HEK293 (cell line): Measurements from ENCODE around the gene DDX28.

ENCODE experiments used
- CTCF ChIA-PET: fragments of 350-600 bp; formaldehyde crosslinking; extraction: SDS; loops from one replicate; lab custom pipeline; 2021; ENCODE audit warnings: antibody characterized with exemption; lab: Yijun Ruan, JAX
- POLR2A ChIA-PET: fragments of 300-600 bp; formaldehyde crosslinking; extraction: SDS; loops from one replicate; lab custom pipeline; 2020; ENCODE audit warnings: antibody characterized with exemption, inconsistent platforms; lab: Yijun Ruan, JAX
- H3K27ac ChIP-seq: fragments of 200-500 bp; sonication (Bioruptor generic); 2 replicates; pipeline ENCODE4 v1.5.1; 2014; ENCODE audit warnings: low read depth, low read length, control low read depth, inconsistent platforms; ENCODE audit errors: extremely low read depth
- H3K36me3 ChIP-seq, 2 experiments: fragments of 200-500 bp in 1 of 2; sonication (Bioruptor generic) in 1 of 2; 1 replicate in 1 of 2; 2 replicates in 1 of 2; pipeline ENCODE4 v1.5.1; 2014 to 2017; ENCODE audit warnings: inconsistent platforms in 2 of 2, low read length in 2 of 2; ENCODE audit not compliant: control insufficient read depth in 2 of 2, insufficient read depth in 1 of 2
- H3K4me1 ChIP-seq: fragments of 200-500 bp; sonication (Bioruptor generic); 2 replicates; pipeline ENCODE4 v1.5.1; 2014; ENCODE audit warnings: mild to moderate bottlenecking, low read length, inconsistent platforms; ENCODE audit not compliant: control insufficient read depth, insufficient read depth
- H3K4me3 ChIP-seq: 2 replicates; pipeline ENCODE4 v1.5.1; 2011; ENCODE audit warnings: low read depth, mild to moderate bottlenecking, control low read depth, low read length, moderate library complexity
- H3K9me3 ChIP-seq: fragments of 200-500 bp; sonication (Bioruptor generic); 2 replicates; pipeline ENCODE4 v1.5.1; 2014; ENCODE audit warnings: low read depth, low read length, inconsistent platforms; ENCODE audit not compliant: control insufficient read depth, insufficient read depth
- MEIS1 ChIP-seq: sonication (generic); formaldehyde crosslinking; IDR thresholded peaks from 2 replicates; pipeline ENCODE4 v1.8.1; 2022; ENCODE audit warnings: missing genetic modification reagents, mild to moderate bottlenecking, borderline replicate concordance
- SALL2 ChIP-seq: fragments of 450-650 bp; formaldehyde crosslinking; IDR thresholded peaks from 2 replicates; pipeline ENCODE4 v1.5.0; 2017; ENCODE audit warnings: missing biosample characterization, mild to moderate bottlenecking, missing genetic modification characterization, borderline replicate concordance
- SP3 ChIP-seq: fragments of 450-650 bp; formaldehyde crosslinking; IDR thresholded peaks from 2 replicates; pipeline ENCODE4 v1.5.1; 2016; ENCODE audit warnings: missing biosample characterization, missing genetic modification characterization
- TCF7L2 ChIP-seq: IDR thresholded peaks from 2 replicates; pipeline ENCODE4 v1.6.1; 2011; ENCODE audit warnings: low read depth, mild to moderate bottlenecking, inconsistent platforms, low read length, moderate library complexity, borderline replicate concordance
- ZBTB8A ChIP-seq: fragments of 450-650 bp; formaldehyde crosslinking; IDR thresholded peaks from 2 replicates; pipeline ENCODE4 v1.5.1; 2016; ENCODE audit warnings: missing biosample characterization, missing genetic modification characterization
- ZNF133 ChIP-seq: fragments of 450-650 bp; formaldehyde crosslinking; IDR thresholded peaks from 2 replicates; pipeline ENCODE4 v1.5.1; 2016; ENCODE audit warnings: missing biosample characterization, missing genetic modification characterization
- ZNF140 ChIP-seq: fragments of 450-650 bp; formaldehyde crosslinking; IDR thresholded peaks from 2 replicates; pipeline ENCODE4 v1.5.1; 2016; ENCODE audit warnings: missing biosample characterization, missing genetic modification characterization
- ZNF221 ChIP-seq: fragments of 450-650 bp; formaldehyde crosslinking; IDR thresholded peaks from 2 replicates; pipeline ENCODE4 v1.5.1; 2017; ENCODE audit warnings: missing biosample characterization, missing genetic modification characterization, borderline replicate concordance
- ZNF248 ChIP-seq: fragments of 450-650 bp; formaldehyde crosslinking; IDR thresholded peaks from 2 replicates; pipeline ENCODE4 v1.5.1; 2017; ENCODE audit warnings: missing biosample characterization, missing genetic modification characterization
- ZNF521 ChIP-seq: fragments of 450-650 bp; formaldehyde crosslinking; IDR thresholded peaks from 2 replicates; pipeline ENCODE4 v1.5.1; 2017; ENCODE audit warnings: missing biosample characterization, mild to moderate bottlenecking, missing genetic modification characterization
- ZNF549 ChIP-seq: fragments of 450-650 bp; IDR thresholded peaks from 2 replicates; pipeline ENCODE4 v1.5.1; 2018; ENCODE audit warnings: missing biosample characterization, missing genetic modification characterization, mild to moderate bottlenecking, inconsistent platforms, moderate library complexity
- ZNF654 ChIP-seq: fragments of 450-650 bp; formaldehyde crosslinking; IDR thresholded peaks from 2 replicates; pipeline ENCODE4 v1.5.1; 2016; ENCODE audit warnings: low read depth, missing biosample characterization, missing genetic modification characterization
- ZNF670 ChIP-seq: fragments of 450-650 bp; formaldehyde crosslinking; IDR thresholded peaks from 2 replicates; pipeline ENCODE4 v1.5.1; 2016; ENCODE audit warnings: missing biosample characterization, missing genetic modification characterization, low read depth
- ZNF76 ChIP-seq: fragments of 450-650 bp; formaldehyde crosslinking; IDR thresholded peaks from 2 replicates; pipeline ENCODE4; 2016; ENCODE audit warnings: low read depth, missing biosample characterization, missing genetic modification characterization, borderline replicate concordance
- ZNF777 ChIP-seq: fragments of 450-650 bp; formaldehyde crosslinking; IDR thresholded peaks from 2 replicates; pipeline ENCODE4 v1.5.1; 2017; ENCODE audit warnings: missing biosample characterization, missing genetic modification characterization, borderline replicate concordance
- ZSCAN16 ChIP-seq: fragments of 450-650 bp; formaldehyde crosslinking; IDR thresholded peaks from 2 replicates; pipeline ENCODE4 v1.5.1; 2016; ENCODE audit warnings: missing biosample characterization, missing genetic modification characterization
- TF ChIP-seq, protein P1 (sequence below): fragments of 450-650 bp; formaldehyde crosslinking; IDR thresholded peaks from 2 replicates; pipeline ENCODE4 v1.5.1; 2016; ENCODE audit warnings: missing biosample characterization, missing genetic modification characterization, borderline replicate concordance
- TF ChIP-seq, protein P2 (sequence below): fragments of 450-650 bp; formaldehyde crosslinking; IDR thresholded peaks from 2 replicates; pipeline ENCODE4 v1.5.1; 2016; ENCODE audit warnings: missing biosample characterization, missing genetic modification characterization
- TF ChIP-seq, protein P3 (sequence below): fragments of 450-650 bp; formaldehyde crosslinking; IDR thresholded peaks from 2 replicates; pipeline ENCODE4 v1.5.1; 2016; ENCODE audit warnings: missing biosample characterization, missing genetic modification characterization
- TF ChIP-seq, protein P4 (sequence below): fragments of 450-650 bp; formaldehyde crosslinking; IDR thresholded peaks from 2 replicates; pipeline ENCODE4 v1.5.1; 2016; ENCODE audit warnings: missing biosample characterization, missing genetic modification characterization
- TF ChIP-seq, protein P5 (sequence below): fragments of 450-650 bp; formaldehyde crosslinking; IDR thresholded peaks from 2 replicates; pipeline ENCODE4; 2016; ENCODE audit warnings: missing biosample characterization, missing genetic modification characterization

The DDX28 gene

DNA sequence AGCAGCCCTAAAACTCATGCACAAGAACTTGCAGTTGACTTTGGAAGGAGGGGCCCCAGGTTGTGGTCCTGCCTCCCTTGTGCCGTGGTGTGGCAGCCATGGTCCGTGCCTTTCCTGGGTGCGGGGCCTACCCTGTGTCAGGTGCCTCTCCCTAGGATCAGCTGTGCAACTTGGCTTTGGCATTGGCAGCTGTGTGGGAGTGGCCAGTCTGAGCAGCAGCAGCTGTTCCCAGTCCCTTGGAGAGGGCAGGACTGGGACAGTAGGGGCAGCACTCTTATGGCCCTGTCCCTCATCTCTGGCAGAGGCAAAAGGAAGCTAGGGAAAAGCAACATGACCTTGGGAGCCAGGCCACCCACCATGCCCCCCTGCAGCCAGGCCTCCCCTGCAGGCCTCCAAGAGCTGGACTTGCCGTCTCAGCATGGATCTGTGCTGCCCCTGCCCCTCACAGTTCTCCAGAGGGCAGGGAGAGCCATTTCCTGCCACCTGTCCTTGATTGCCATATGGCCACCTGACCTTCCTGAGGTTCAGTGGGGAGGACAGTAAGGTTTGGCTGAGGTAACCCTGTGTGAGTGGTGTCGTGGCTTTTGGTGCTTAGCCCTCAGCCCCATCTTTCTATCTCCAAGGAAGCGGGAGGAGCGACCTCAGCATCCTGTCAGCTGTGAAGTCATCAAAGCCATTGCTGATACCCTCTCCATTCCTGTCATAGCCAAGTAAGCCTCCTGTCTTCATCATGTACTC lies 46.6 kb upstream of the DDX28 start (continued):
- TF ChIP-seq, protein P1, sequence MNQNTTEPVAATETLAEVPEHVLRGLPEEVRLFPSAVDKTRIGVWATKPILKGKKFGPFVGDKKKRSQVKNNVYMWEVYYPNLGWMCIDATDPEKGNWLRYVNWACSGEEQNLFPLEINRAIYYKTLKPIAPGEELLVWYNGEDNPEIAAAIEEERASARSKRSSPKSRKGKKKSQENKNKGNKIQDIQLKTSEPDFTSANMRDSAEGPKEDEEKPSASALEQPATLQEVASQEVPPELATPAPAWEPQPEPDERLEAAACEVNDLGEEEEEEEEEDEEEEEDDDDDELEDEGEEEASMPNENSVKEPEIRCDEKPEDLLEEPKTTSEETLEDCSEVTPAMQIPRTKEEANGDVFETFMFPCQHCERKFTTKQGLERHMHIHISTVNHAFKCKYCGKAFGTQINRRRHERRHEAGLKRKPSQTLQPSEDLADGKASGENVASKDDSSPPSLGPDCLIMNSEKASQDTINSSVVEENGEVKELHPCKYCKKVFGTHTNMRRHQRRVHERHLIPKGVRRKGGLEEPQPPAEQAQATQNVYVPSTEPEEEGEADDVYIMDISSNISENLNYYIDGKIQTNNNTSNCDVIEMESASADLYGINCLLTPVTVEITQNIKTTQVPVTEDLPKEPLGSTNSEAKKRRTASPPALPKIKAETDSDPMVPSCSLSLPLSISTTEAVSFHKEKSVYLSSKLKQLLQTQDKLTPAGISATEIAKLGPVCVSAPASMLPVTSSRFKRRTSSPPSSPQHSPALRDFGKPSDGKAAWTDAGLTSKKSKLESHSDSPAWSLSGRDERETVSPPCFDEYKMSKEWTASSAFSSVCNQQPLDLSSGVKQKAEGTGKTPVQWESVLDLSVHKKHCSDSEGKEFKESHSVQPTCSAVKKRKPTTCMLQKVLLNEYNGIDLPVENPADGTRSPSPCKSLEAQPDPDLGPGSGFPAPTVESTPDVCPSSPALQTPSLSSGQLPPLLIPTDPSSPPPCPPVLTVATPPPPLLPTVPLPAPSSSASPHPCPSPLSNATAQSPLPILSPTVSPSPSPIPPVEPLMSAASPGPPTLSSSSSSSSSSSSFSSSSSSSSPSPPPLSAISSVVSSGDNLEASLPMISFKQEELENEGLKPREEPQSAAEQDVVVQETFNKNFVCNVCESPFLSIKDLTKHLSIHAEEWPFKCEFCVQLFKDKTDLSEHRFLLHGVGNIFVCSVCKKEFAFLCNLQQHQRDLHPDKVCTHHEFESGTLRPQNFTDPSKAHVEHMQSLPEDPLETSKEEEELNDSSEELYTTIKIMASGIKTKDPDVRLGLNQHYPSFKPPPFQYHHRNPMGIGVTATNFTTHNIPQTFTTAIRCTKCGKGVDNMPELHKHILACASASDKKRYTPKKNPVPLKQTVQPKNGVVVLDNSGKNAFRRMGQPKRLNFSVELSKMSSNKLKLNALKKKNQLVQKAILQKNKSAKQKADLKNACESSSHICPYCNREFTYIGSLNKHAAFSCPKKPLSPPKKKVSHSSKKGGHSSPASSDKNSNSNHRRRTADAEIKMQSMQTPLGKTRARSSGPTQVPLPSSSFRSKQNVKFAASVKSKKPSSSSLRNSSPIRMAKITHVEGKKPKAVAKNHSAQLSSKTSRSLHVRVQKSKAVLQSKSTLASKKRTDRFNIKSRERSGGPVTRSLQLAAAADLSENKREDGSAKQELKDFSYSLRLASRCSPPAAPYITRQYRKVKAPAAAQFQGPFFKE (tag by site-specific recombination) = no peak

DNA sequence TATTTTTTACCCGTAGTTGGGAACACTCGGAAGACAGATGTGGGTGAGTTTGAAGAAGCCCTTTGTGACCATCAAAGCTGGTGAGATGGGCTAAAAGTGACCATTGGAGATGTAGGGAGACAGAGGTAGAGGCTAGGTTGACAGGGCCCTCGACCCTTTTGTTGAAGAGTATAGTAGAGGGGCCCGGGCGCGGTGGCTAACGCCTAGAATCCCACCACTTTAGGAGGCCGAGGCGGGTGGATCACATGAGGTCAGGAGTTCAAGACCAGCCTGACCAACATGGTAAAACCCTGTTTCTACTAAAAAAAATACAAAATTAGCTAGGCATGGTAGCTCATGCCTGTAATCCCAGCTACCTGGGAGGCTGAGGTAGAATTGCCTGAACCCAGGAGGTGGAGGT lies 45.9 kb upstream of the DDX28 start:
- TF ChIP-seq, protein P2, sequence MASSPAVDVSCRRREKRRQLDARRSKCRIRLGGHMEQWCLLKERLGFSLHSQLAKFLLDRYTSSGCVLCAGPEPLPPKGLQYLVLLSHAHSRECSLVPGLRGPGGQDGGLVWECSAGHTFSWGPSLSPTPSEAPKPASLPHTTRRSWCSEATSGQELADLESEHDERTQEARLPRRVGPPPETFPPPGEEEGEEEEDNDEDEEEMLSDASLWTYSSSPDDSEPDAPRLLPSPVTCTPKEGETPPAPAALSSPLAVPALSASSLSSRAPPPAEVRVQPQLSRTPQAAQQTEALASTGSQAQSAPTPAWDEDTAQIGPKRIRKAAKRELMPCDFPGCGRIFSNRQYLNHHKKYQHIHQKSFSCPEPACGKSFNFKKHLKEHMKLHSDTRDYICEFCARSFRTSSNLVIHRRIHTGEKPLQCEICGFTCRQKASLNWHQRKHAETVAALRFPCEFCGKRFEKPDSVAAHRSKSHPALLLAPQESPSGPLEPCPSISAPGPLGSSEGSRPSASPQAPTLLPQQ (tag by site-specific recombination) = no peak
- TF ChIP-seq ZNF221 (no peak), ZBTB8A (tag by site-specific recombination) (no peak), ZNF549 (tag by site-specific recombination) (no peak), ZNF140 (no peak)
- H3K4me1 ChIP-seq = peaks cover 5% of the 10 kb centered on the region; the same call in 1 of the 2 replicates

DNA sequence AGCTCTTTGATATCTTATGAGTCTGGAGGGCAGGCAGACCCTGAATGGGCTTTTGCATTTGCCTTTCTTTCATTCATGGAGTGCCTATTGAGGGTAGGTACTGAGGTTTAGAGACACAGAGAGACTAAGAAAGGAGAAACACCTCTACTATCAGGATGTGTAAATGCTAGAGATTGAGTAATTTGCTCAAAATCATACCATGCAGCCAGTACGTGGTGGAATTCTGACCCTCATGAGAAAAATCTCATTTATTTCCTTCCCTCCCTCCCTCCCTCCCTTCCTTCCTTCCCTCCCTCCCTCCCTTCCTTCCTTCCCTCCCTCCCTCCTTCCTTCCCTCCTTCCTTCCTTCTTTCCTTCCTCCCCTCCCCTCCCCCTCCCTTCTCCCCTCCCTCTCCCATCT lies 43.7 kb upstream of the DDX28 start:
- peaks cover 3 to 73% of the 10 kb centered on the region in 2 experiments; a peak in 2 of 3 replicates for H3K36me3 ChIP-seq
- no peak overlapping the region for H3K4me3 ChIP-seq
- H3K9me3 ChIP-seq = no peaks in the 10 kb centered on the region
- ChIA-PET CTCF (no interaction called here), POLR2A (no interaction called here)
- H3K4me1 ChIP-seq = peaks cover 5% of the 10 kb centered on the region; the same call in 1 of the 2 replicates
- H3K27ac ChIP-seq = no peak overlapping the region
- TF ChIP-seq ZNF140 (no peak), ZNF248 (no peak), SALL2 (no peak), ZNF777 (tag by site-specific recombination) (no peak), ZNF670 (tag by site-specific recombination) (no peak), ZNF521 (tag by site-specific recombination) (no peak), SP3 (tag by site-specific recombination) (no peak), ZSCAN16 (tag by site-specific recombination) (no peak), ZNF654 (tag by site-specific recombination) (no peak), TCF7L2 (no peak), ZNF133 (no peak), MEIS1 (CRISPR knock-in tag) (no peak), ZNF76 (tag by site-specific recombination) (no peak)
- TF ChIP-seq, protein P3, sequence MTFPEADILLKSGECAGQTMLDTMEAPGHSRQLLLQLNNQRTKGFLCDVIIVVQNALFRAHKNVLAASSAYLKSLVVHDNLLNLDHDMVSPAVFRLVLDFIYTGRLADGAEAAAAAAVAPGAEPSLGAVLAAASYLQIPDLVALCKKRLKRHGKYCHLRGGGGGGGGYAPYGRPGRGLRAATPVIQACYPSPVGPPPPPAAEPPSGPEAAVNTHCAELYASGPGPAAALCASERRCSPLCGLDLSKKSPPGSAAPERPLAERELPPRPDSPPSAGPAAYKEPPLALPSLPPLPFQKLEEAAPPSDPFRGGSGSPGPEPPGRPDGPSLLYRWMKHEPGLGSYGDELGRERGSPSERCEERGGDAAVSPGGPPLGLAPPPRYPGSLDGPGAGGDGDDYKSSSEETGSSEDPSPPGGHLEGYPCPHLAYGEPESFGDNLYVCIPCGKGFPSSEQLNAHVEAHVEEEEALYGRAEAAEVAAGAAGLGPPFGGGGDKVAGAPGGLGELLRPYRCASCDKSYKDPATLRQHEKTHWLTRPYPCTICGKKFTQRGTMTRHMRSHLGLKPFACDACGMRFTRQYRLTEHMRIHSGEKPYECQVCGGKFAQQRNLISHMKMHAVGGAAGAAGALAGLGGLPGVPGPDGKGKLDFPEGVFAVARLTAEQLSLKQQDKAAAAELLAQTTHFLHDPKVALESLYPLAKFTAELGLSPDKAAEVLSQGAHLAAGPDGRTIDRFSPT (tag by site-specific recombination) = no peak
- TF ChIP-seq, protein P4, sequence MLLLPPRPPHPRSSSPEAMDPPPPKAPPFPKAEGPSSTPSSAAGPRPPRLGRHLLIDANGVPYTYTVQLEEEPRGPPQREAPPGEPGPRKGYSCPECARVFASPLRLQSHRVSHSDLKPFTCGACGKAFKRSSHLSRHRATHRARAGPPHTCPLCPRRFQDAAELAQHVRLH = no peak
- TF ChIP-seq, protein P5, sequence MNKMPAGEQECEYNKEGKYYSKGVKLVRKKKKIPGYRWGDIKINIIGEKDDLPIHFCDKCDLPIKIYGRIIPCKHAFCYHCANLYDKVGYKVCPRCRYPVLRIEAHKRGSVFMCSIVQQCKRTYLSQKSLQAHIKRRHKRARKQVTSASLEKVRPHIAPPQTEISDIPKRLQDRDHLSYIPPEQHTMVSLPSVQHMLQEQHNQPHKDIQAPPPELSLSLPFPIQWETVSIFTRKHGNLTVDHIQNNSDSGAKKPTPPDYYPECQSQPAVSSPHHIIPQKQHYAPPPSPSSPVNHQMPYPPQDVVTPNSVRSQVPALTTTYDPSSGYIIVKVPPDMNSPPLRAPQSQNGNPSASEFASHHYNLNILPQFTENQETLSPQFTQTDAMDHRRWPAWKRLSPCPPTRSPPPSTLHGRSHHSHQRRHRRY (tag by site-specific recombination) = no peak

More for the DNA sequence above, 45.9 kb upstream of the DDX28 start:
- no peak overlapping the region for H3K4me3 ChIP-seq
- ChIA-PET CTCF (interaction anchor here (0.6 to 1.0 kb wide), 3 partner anchors 56 to 243 kb away, joined by 3 read pairs; no protein-coding TSS in a partner anchor), POLR2A (interaction anchor here (0.5 to 0.7 kb wide), 3 partner anchors 31 to 154 kb away, joined by 3 to 4 read pairs (median 4); no protein-coding TSS in a partner anchor)
- H3K36me3 ChIP-seq = peaks cover 3 to 79% of the 10 kb centered on the region in 2 experiments; a peak in 2 of 3 replicates
- H3K27ac ChIP-seq = no peak overlapping the region
- no peaks in the 10 kb centered on the region for H3K9me3 ChIP-seq
